ENCODE measurements around the gene PCDHGC3. TPM values are rescaled to one million over a fixed set of nuclear protein-coding genes. Genes with fewer than 3 reads are reported as not detected.

Gene PCDHGC3
- total RNA-seq, 2 experiments from 2014 or later = 27.2 to 59.7 TPM

DNA sequence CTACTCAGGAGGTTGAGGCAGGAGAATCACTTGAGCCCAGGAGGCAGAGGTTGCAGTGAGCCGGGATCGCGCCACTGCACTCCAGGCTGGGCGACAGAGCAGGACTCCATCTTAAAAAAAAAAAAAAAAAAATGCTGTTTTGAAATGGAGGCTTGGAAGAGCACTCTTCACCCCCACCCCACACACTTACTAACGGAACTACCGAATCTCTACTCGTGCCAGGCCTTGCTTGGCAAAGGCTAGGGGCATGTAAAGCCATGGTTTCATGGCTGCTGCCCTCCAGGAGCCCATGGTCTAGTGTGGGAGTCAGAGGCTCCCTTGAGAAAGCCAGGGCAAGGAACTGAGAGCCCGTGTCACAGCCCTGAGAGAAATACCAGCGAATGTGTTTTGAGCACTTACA is 34.4 kb downstream of the PCDHGC3 start:
- H3K9me2 ChIP-seq (ENCODE audit: insufficient read depth, low read length) = no peaks in the 10 kb centered on the region
- no peaks in the 10 kb centered on the region for H4K20me1 ChIP-seq (ENCODE audit: insufficient read depth, low read length)
- TF ChIP-seq, protein P1, sequence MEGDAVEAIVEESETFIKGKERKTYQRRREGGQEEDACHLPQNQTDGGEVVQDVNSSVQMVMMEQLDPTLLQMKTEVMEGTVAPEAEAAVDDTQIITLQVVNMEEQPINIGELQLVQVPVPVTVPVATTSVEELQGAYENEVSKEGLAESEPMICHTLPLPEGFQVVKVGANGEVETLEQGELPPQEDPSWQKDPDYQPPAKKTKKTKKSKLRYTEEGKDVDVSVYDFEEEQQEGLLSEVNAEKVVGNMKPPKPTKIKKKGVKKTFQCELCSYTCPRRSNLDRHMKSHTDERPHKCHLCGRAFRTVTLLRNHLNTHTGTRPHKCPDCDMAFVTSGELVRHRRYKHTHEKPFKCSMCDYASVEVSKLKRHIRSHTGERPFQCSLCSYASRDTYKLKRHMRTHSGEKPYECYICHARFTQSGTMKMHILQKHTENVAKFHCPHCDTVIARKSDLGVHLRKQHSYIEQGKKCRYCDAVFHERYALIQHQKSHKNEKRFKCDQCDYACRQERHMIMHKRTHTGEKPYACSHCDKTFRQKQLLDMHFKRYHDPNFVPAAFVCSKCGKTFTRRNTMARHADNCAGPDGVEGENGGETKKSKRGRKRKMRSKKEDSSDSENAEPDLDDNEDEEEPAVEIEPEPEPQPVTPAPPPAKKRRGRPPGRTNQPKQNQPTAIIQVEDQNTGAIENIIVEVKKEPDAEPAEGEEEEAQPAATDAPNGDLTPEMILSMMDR (conservative IDR thresholded peaks at IDR 0.05; ENCODE audit: low read length) = no peak
- TF ChIP-seq EZH2phosphoT487 (IDR thresholded peaks at IDR 0.05; ENCODE audit: borderline replicate concordance, low read depth, low read length) = no peak
- H2AFZ ChIP-seq (ENCODE audit: low read length) = no peak overlapping the region
- peaks cover 15% of the 10 kb centered on the region; the same call in 1 of the 2 replicates for H3K79me2 ChIP-seq (ENCODE audit: insufficient read depth, low read depth, low read length)
- H3K9me3 ChIP-seq (ENCODE audit: low read length) = no peaks in the 10 kb centered on the region
- no TSS peak for BruUV-seq (replicated peaks)
- peaks cover 51% of the 10 kb centered on the region for H3K36me3 ChIP-seq (ENCODE audit: insufficient read depth, low read length)
- peak overlapping the region; percentile 65 for H3K4me3 ChIP-seq (ENCODE audit: low read depth, low read length, poor library complexity, severe bottlenecking)
- peak; percentile 23 for DNase-seq (ENCODE audit: low spot score)
- peak overlapping the region; percentile 94 for H3K4me2 ChIP-seq (ENCODE audit: low read length)
- CTCF ChIA-PET (ENCODE audit: unreplicated experiment) = interaction anchor here (0.9 to 9.6 kb wide), 5 partner anchors 16 to 41 kb away, joined by 3 to 138 read pairs (median 4); partner anchors contain the start of gene PCDHGC3
- peak overlapping the region; percentile 99 for H3K27ac ChIP-seq (ENCODE audit: low read depth, low read length, poor library complexity, severe bottlenecking)
- POLR2A ChIA-PET = interaction anchor here (0.8 to 17.7 kb wide), 8 partner anchors 16 to 1894 kb away, joined by 3 to 328 read pairs (median 3); partner anchors contain the start of genes PCDHGA12, PCDHGC3, PCDHGC4 and TAF7
- intact Hi-C loops (cut with micrococcal nuclease; ENCODE audit: unreplicated experiment) = loop anchor here (10.0 kb wide), 1 partner anchor 105 kb away; the partner anchor contains the start of gene DIAPH1
- peaks cover 100% of the 10 kb centered on the region for H3K4me1 ChIP-seq (ENCODE audit: insufficient read depth, low read length, poor library complexity, severe bottlenecking)

DNA sequence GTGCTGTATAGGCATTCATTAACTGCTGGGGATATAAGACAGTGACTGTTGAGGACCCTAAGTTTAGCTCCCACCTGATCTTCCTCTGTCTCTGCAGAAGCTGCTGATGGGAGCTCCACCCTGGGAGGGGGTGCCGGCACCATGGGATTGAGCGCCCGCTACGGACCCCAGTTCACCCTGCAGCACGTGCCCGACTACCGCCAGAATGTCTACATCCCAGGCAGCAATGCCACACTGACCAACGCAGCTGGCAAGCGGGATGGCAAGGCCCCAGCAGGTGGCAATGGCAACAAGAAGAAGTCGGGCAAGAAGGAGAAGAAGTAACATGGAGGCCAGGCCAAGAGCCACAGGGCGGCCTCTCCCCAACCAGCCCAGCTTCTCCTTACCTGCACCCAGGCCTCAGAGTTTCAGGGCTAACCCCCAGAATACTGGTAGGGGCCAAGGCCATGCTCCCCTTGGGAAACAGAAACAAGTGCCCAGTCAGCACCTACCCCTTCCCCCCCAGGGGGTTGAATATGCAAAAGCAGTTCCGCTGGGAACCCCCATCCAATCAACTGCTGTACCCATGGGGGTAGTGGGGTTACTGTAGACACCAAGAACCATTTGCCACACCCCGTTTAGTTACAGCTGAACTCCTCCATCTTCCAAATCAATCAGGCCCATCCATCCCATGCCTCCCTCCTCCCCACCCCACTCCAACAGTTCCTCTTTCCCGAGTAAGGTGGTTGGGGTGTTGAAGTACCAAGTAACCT is 35.3 kb downstream of the PCDHGC3 start:
- TSS peak; percentile 60 for BruUV-seq (replicated peaks)
- H3K9me3 ChIP-seq (ENCODE audit: low read length) = no peaks in the 10 kb centered on the region
- TF ChIP-seq EZH2phosphoT487 (IDR thresholded peaks at IDR 0.05; ENCODE audit: borderline replicate concordance, low read depth, low read length) = no peak
- TF ChIP-seq, protein P1 (conservative IDR thresholded peaks at IDR 0.05; ENCODE audit: low read length) = no peak
- ChIA-PET CTCF (ENCODE audit: unreplicated experiment) (interaction anchor here (1.1 to 9.6 kb wide), 5 partner anchors 16 to 80 kb away, joined by 3 to 138 read pairs (median 10); partner anchors contain the start of genes PCDHGA12 and PCDHGC3), POLR2A (interaction anchor here (0.7 to 17.7 kb wide), 9 partner anchors 15 to 190 kb away, joined by 3 to 328 read pairs (median 3); partner anchors contain the start of genes PCDHGA12, PCDHGC3, PCDHGC4 and TAF7)
- no peaks in the 10 kb centered on the region for H4K20me1 ChIP-seq (ENCODE audit: insufficient read depth, low read length)
- peak overlapping the region; percentile 99 for H3K27ac ChIP-seq (ENCODE audit: low read depth, low read length, poor library complexity, severe bottlenecking)
- peaks cover 100% of the 10 kb centered on the region for H3K4me1 ChIP-seq (ENCODE audit: insufficient read depth, low read length, poor library complexity, severe bottlenecking)
- peak overlapping the region; percentile 65 for H3K4me3 ChIP-seq (ENCODE audit: low read depth, low read length, poor library complexity, severe bottlenecking)
- intact Hi-C loops (cut with micrococcal nuclease; ENCODE audit: unreplicated experiment) = loop anchor here (10.0 kb wide), 1 partner anchor 104 kb away; the partner anchor contains the start of gene DIAPH1
- H3K36me3 ChIP-seq (ENCODE audit: insufficient read depth, low read length) = peaks cover 51% of the 10 kb centered on the region; the same call in 1 of the 2 replicates
- no peaks in the 10 kb centered on the region for H3K9me2 ChIP-seq (ENCODE audit: insufficient read depth, low read length)
- peak; percentile 86 for DNase-seq (ENCODE audit: low spot score)
- H2AFZ ChIP-seq (ENCODE audit: low read length) = no peak overlapping the region
- H3K4me2 ChIP-seq (ENCODE audit: low read length) = peak overlapping the region; percentile 94
- H3K79me2 ChIP-seq (ENCODE audit: insufficient read depth, low read depth, low read length) = peaks cover 15% of the 10 kb centered on the region; the same call in 1 of the 2 replicates
